Right lobe of liver (tissue), 4 donors: ENCODE measurements around the gene VAV3.

Source experiments
- CTCF ChIP-seq, 4 donors: fragments of 200-600 bp in 3 of 4; fragments of 450-650 bp in 1 of 4; IDR thresholded peaks; one replicate each; pipeline versions ENCODE4 v1.5.1 to v1.8.0; 2016 to 2022; ENCODE audit warnings: antibody characterized with exemption in 4 of 4, mild to moderate bottlenecking in 2 of 4
- POLR2A ChIP-seq: fragments of 450-650 bp; IDR thresholded peaks from one replicate; pipeline ENCODE4 v1.6.1; 2017; ENCODE audit warnings: antibody characterized with exemption, mild to moderate bottlenecking
- donor health status: DM: no; HTN: no; CAD: no.
- donor health status: DM: no; HTN: no; CAD: no.
- donor health status: DM: no; HTN: yes; CAD: no.

GRCh38 chr1:107597290-107597689 is 367.7 kb downstream of the VAV3 start:
- TF ChIP-seq CTCF (IDR thresholded peaks at IDR 0.05) = no peak
- TF ChIP-seq POLR2A = no peak
